A673 (cell line): Measurements from ENCODE around the gene ECI1. TPM values are rescaled to one million over a fixed set of nuclear protein-coding genes. Genes with fewer than 3 reads are reported as not detected.
A peak's percentile ranks its signal among the peaks of the same experiment; 100 is the strongest.

ENCODE experiments used
- BruUV-seq: library from RNA; stranded (reverse); fragments of 400-500 nt; replicated peaks from 2 replicates; lab custom pipeline; 2021; lab: Mats Ljungman, UMichigan
- CTCF ChIA-PET: fragments of 300-600 bp; sonication (Branson Sonifier 250); formaldehyde crosslinking; loops from one replicate; lab custom pipeline; 2022; ENCODE audit warnings: antibody characterized with exemption; lab: Charles Lee
- POLR2A ChIA-PET: fragments of 300-600 bp; sonication (Branson Sonifier 250); formaldehyde crosslinking; loops from one replicate; lab custom pipeline; 2022; ENCODE audit warnings: antibody characterized with exemption; ENCODE audit not compliant: low non-redundant PET; lab: Charles Lee
- DNase-seq: peaks from one replicate; pipeline ENCODE4 v3.0.0-alpha.2; 2015; ENCODE audit warnings: low spot score
- H3K27ac ChIP-seq: fragments of 200-600 bp; sonication (generic); 2 replicates; pipeline ENCODE4 v1.5.1; 2016; ENCODE audit warnings: mixed run types, low read depth, mild to moderate bottlenecking, mixed read lengths, antibody characterized with exemption, low read length; ENCODE audit not compliant: poor library complexity, severe bottlenecking
- H3K27me3 ChIP-seq: fragments of 200-600 bp; sonication (generic); replicated peaks from 2 replicates; pipeline ENCODE4 v1.6.1; 2017; ENCODE audit warnings: mixed run types, low read depth, mild to moderate bottlenecking, mixed read lengths, antibody characterized with exemption, low read length; ENCODE audit not compliant: insufficient read depth, poor library complexity
- H3K36me3 ChIP-seq: fragments of 200-600 bp; sonication (generic); 2 replicates; pipeline ENCODE4 v1.6.1; 2016; ENCODE audit warnings: mixed run types, mild to moderate bottlenecking, mixed read lengths, antibody characterized with exemption, low read length; ENCODE audit not compliant: insufficient read depth, poor library complexity, severe bottlenecking
- H3K4me1 ChIP-seq: fragments of 200-600 bp; sonication (generic); 2 replicates; pipeline ENCODE4 v1.6.1; 2017; ENCODE audit warnings: mixed run types, mild to moderate bottlenecking, mixed read lengths, antibody characterized with exemption, low read length; ENCODE audit not compliant: insufficient read depth, poor library complexity, severe bottlenecking
- H3K4me3 ChIP-seq: fragments of 200-600 bp; sonication (generic); 2 replicates; pipeline ENCODE4 v1.5.1; 2016; ENCODE audit warnings: low read depth, mixed run types, mild to moderate bottlenecking, mixed read lengths, low read length; ENCODE audit not compliant: poor library complexity, severe bottlenecking
- H3K9me3 ChIP-seq: fragments of 200-600 bp; sonication (generic); 2 replicates; pipeline ENCODE4 v1.6.1; 2016; ENCODE audit warnings: mixed run types, low read depth, mild to moderate bottlenecking, mixed read lengths, antibody characterized with exemption, low read length; ENCODE audit not compliant: poor library complexity, severe bottlenecking
- CTCF ChIP-seq: fragments of 300-800, 200-600 bp; sonication (generic); conservative IDR thresholded peaks from 2 replicates; pipeline ENCODE4 v1.5.1; 2017; ENCODE audit warnings: low read depth, mild to moderate bottlenecking, antibody characterized with exemption, low read length, moderate library complexity, mixed read lengths
- EZH2 ChIP-seq: fragments of 200-600 bp; sonication (generic); IDR thresholded peaks from 2 replicates; pipeline ENCODE4 v1.6.1; 2017; ENCODE audit warnings: borderline replicate concordance, low read depth, mild to moderate bottlenecking, mixed read lengths, antibody characterized with exemption, low read length; ENCODE audit not compliant: poor library complexity, severe bottlenecking
- intact Hi-C: fragments of 100-400 bp; cut with micrococcal nuclease; formaldehyde crosslinking; loops from one replicate; pipeline ENCODE4 v1.10.0; 2022; ENCODE audit not compliant: unreplicated experiment
- total RNA-seq: library from RNA; stranded (reverse); gene quantifications from 2 replicates; pipeline ENCODE4 v1.2.3, GENCODE V29; 2021

ECI1 gene
- total RNA-seq, 1 experiment from 2014 or later, result 55.3 TPM

GRCh38 chr16:2228161-2228824 lies 23.1 kb downstream of the ECI1 start:
- Histone ChIP-seq H3K27me3 (no peaks in the 10 kb centered on the region), H3K4me1 (no peaks in the 10 kb centered on the region), H3K27ac (no peak overlapping the region), H3K9me3 (no peaks in the 10 kb centered on the region), H3K4me3 (no peak overlapping the region), H3K36me3 (peaks cover 31% of the 10 kb centered on the region)
- BruUV-seq, result no TSS peak
- no peak for DNase-seq
- ChIA-PET POLR2A (no interaction called here), CTCF (no interaction called here)
- intact Hi-C loops, result no loop called here
- TF ChIP-seq EZH2 (no peak), CTCF (no peak)

GRCh38 chr16:2226918-2227317 lies 24.5 kb downstream of the ECI1 start:
- Histone ChIP-seq H3K9me3 (no peaks in the 10 kb centered on the region), H3K36me3 (peaks cover 20% of the 10 kb centered on the region), H3K4me3 (no peak overlapping the region), H3K27me3 (no peaks in the 10 kb centered on the region), H3K27ac (no peak overlapping the region), H3K4me1 (no peaks in the 10 kb centered on the region)
- no peak for TF ChIP-seq CTCF
- TF ChIP-seq EZH2, result no peak
- no peak for DNase-seq
- ChIA-PET POLR2A (no interaction called here), CTCF (no interaction called here)
- no TSS peak for BruUV-seq
- intact Hi-C loops, result no loop called here

GRCh38 chr16:2226245-2226793 lies 25.1 kb downstream of the ECI1 start:
- Histone ChIP-seq H3K27ac (no peak overlapping the region), H3K27me3 (no peaks in the 10 kb centered on the region), H3K36me3 (peaks cover 17% of the 10 kb centered on the region), H3K4me3 (no peak overlapping the region), H3K4me1 (no peaks in the 10 kb centered on the region), H3K9me3 (no peaks in the 10 kb centered on the region)
- ChIA-PET POLR2A (no interaction called here), CTCF (no interaction called here)
- TSS peak; percentile 11 for BruUV-seq
- intact Hi-C loops, result no loop called here
- no peak for DNase-seq
- TF ChIP-seq CTCF (no peak), EZH2 (no peak)
